ENCODE data around the gene EPS8L3. TPM values are rescaled to one million over a fixed set of nuclear protein-coding genes. Genes with fewer than 3 reads are reported as not detected.
A peak's percentile ranks its signal among the peaks of the same experiment; 100 is the strongest.
"Not testable (repeated sequence)": the region's sequence is repeated elsewhere in the genome, so short reads cannot be mapped to it uniquely, and the experiment has no call there.

EPS8L3 gene
- total RNA-seq, 2 experiments from 2014 or later, result not detected

DNA sequence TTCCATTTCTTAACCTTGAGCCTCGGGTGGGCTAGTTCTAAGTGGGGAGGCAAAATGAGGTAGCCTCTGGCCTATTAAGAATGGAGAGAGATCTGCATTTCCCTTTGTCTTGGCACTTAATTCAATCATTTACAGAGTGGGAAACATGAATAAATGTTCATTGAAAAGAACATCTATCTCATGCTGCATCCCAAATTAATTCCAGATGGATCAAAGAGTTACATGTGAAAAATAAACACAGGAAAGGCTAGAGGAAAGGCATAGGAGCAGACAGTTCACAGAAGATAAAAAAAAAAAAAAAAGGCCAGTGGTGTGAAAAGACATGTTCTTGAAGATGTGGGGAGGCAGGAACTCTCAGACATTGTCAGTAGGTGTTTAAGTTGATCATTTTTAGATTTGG lies 35.7 kb upstream of the EPS8L3 start:
- DNase-seq, result no peak
- ChIA-PET POLR2A (interaction anchor here (0.8 kb wide), 1 partner anchor 8 kb away, joined by 3 read pairs; no protein-coding TSS in a partner anchor), CTCF (interaction anchor here (5.4 kb wide), 1 partner anchor 8 kb away, joined by 63 read pairs; no protein-coding TSS in a partner anchor)
- ATAC-seq, result no peak
- TF ChIP-seq, protein P1, sequence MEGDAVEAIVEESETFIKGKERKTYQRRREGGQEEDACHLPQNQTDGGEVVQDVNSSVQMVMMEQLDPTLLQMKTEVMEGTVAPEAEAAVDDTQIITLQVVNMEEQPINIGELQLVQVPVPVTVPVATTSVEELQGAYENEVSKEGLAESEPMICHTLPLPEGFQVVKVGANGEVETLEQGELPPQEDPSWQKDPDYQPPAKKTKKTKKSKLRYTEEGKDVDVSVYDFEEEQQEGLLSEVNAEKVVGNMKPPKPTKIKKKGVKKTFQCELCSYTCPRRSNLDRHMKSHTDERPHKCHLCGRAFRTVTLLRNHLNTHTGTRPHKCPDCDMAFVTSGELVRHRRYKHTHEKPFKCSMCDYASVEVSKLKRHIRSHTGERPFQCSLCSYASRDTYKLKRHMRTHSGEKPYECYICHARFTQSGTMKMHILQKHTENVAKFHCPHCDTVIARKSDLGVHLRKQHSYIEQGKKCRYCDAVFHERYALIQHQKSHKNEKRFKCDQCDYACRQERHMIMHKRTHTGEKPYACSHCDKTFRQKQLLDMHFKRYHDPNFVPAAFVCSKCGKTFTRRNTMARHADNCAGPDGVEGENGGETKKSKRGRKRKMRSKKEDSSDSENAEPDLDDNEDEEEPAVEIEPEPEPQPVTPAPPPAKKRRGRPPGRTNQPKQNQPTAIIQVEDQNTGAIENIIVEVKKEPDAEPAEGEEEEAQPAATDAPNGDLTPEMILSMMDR (IDR thresholded peaks at IDR 0.05), result no peak
- intact Hi-C loops (cut with micrococcal nuclease), result no loop called here
- Mint-ChIP-seq H3K36me3 (ENCODE audit: low read depth) (no peaks in the 10 kb centered on the region), H3K4me1 (ENCODE audit: low read depth) (peaks cover 75% of the 10 kb centered on the region), H3K27me3 (no peaks in the 10 kb centered on the region), H3K27ac (peak overlapping the region; percentile 32), H3K4me3 (no peak overlapping the region), H3K9me3 (peaks cover 3% of the 10 kb centered on the region)

DNA sequence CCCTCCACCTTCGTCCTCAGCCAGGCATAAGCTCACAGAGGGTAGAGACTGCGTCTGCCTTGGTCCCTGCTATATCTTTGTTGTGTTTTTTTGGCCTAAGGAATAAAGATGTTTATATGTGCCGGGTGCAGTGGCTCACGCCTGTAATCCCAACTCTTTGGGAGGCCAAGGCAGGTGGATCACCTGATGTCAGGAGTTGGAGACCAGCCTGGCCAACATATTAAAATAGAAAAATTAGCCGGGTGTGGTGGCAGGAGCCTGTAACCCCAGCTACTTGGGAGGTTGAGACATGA lies 33.5 kb upstream of the EPS8L3 start:
- intact Hi-C loops (cut with micrococcal nuclease); DNase-seq; H3K9me3 Mint-ChIP-seq; H3K36me3 Mint-ChIP-seq (ENCODE audit: low read depth); H3K27me3 Mint-ChIP-seq; ATAC-seq; H3K4me3 Mint-ChIP-seq: not testable (repeated sequence)
- H3K27ac Mint-ChIP-seq, result peak overlapping the region; percentile 73
- POLR2A ChIA-PET, result interaction anchor here (0.6 to 1.6 kb wide), 2 partner anchors 9 to 18 kb away, joined by 5 to 6 read pairs; no protein-coding TSS in a partner anchor
- CTCF ChIA-PET, result interaction anchor here (1.6 to 1.7 kb wide), 2 partner anchors 187 to 233 kb away, joined by 4 to 12 read pairs; partner anchors contain the start of gene AHCYL1
- peaks cover 73% of the 10 kb centered on the region for H3K4me1 Mint-ChIP-seq (ENCODE audit: low read depth)

DNA sequence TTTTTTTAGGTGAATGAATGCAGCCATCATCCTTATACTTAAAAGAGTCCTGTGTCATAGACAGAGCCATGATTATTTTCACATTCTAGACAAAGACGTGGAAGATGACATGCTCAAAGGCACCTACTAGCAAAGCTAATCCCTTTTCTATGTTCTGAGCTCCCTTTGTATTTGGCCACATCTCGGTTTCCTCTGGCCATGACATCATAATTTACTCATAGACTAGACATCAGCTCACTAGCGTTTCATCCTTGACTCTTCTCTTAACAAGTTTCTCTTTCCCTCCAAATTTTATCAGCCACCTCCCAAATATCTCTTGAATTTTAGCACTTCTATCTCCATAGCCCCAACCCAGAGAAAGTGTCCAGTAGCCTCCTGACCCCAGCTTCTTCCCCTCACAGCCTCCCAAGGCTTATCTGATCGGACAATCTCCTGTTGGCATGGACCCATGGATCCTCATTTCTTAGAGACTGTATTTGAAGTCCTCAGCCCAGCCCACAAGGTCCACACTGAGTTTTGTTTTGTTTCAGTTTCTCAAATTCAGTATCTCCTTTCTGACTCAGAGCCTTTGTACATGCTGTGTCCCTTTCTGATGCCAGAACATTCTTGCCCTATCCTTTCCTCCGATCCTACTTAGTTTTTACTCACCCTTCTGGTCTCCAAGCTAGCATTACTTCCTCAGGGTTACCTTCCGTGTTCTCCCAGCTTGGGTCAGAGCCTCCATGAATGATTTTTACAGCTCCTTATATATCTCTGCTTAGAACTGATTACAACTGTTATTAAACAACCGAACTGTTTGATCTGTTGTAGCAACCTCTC lies 33.0 kb upstream of the EPS8L3 start:
- TF ChIP-seq, protein P1 (IDR thresholded peaks at IDR 0.05), result no peak
- peak; percentile 28 for DNase-seq
- POLR2A ChIA-PET, result interaction anchor here (0.6 to 1.6 kb wide), 2 partner anchors 9 to 19 kb away, joined by 5 to 6 read pairs; no protein-coding TSS in a partner anchor

DNA sequence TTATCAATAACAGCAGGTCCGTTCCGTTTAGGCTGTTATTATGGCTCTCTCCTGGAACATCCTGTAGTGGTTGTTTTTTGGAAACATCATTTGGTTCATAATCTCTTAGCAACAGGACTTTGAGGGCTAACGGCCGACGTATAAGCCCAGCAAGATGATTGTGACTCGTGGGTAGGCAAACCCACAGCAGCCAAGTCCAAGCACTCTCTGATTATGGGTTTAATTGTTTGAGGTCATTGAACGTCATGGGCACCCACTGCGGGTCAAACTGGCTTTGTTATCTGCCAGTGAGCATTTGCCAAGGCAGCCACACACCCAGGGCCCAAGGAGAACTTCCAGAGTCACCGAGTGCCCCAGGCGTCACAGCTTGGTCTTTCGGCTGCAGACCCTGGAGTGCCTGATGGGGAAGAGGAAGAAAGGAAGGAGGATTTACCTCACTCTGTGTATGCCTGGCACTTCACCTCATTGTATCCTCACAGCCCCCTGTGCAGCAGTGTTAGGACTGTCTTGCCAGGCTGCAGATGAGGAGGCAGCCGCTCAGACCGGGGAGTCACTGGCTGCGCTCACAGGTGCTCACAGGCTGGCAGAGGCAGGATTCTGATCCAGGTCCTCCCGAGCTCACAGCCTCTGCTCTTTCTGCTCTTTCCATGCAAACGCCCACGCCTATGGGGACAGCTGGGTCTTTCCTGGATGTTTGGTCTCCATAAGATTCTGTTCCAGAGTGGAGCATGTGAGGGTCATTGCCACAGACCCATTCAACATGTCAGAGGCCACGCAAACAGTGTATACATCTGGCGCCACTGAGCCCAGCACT lies 30.8 kb upstream of the EPS8L3 start:
- POLR2A ChIA-PET, result interaction anchor here (0.5 kb wide), 1 partner anchor 130 kb away, joined by 3 read pairs; no protein-coding TSS in a partner anchor

More for the DNA sequence above, 33.0 kb upstream of the EPS8L3 start:
- intact Hi-C loops (cut with micrococcal nuclease), result no loop called here
- CTCF ChIA-PET, result interaction anchor here (1.3 to 1.7 kb wide), 3 partner anchors 20 to 233 kb away, joined by 4 to 12 read pairs (median 5); partner anchors contain the start of gene AHCYL1
- H3K36me3 Mint-ChIP-seq (ENCODE audit: low read depth), result no peaks in the 10 kb centered on the region
- ATAC-seq, result peak; percentile 54
- no peaks in the 10 kb centered on the region for H3K27me3 Mint-ChIP-seq
- H3K9me3 Mint-ChIP-seq, result peaks cover 3% of the 10 kb centered on the region
- H3K4me3 Mint-ChIP-seq, result no peak overlapping the region
- H3K4me1 Mint-ChIP-seq (ENCODE audit: low read depth), result peaks cover 71% of the 10 kb centered on the region
- H3K27ac Mint-ChIP-seq, result peak overlapping the region; percentile 73

More for the DNA sequence above, 30.8 kb upstream of the EPS8L3 start:
- Mint-ChIP-seq H3K36me3 (ENCODE audit: low read depth) (peaks cover 2% of the 10 kb centered on the region), H3K4me1 (ENCODE audit: low read depth) (peaks cover 79% of the 10 kb centered on the region), H3K27me3 (no peaks in the 10 kb centered on the region), H3K27ac (no peak overlapping the region), H3K4me3 (no peak overlapping the region), H3K9me3 (peaks cover 3% of the 10 kb centered on the region)
- no peak for DNase-seq
- intact Hi-C loops (cut with micrococcal nuclease), result loop anchor here (5.0 kb wide), 1 partner anchor 113 kb away; no protein-coding TSS in a partner anchor
- CTCF ChIA-PET, result interaction anchor here (1.2 to 13.9 kb wide), 4 partner anchors 7 to 190 kb away, joined by 3 to 158 read pairs (median 33); partner anchors contain the start of gene AHCYL1
- TF ChIP-seq, protein P1 (IDR thresholded peaks at IDR 0.05), result no peak
- no peak for ATAC-seq

Measured in activated CD8-positive, alpha-beta T cell treated with anti-CD3 and anti-CD28 coated beads for 36 hours (primary cell).